ENCODE data around the gene TRIM42. TPM values are rescaled to one million over a fixed set of nuclear protein-coding genes. Genes with fewer than 3 reads are reported as not detected.

TRIM42 gene
- total and polyA plus RNA-seq, 2 of the 8 experiments (the other 6 are each of a cell fraction or from before 2014, with no cell fraction given), result not detected

DNA sequence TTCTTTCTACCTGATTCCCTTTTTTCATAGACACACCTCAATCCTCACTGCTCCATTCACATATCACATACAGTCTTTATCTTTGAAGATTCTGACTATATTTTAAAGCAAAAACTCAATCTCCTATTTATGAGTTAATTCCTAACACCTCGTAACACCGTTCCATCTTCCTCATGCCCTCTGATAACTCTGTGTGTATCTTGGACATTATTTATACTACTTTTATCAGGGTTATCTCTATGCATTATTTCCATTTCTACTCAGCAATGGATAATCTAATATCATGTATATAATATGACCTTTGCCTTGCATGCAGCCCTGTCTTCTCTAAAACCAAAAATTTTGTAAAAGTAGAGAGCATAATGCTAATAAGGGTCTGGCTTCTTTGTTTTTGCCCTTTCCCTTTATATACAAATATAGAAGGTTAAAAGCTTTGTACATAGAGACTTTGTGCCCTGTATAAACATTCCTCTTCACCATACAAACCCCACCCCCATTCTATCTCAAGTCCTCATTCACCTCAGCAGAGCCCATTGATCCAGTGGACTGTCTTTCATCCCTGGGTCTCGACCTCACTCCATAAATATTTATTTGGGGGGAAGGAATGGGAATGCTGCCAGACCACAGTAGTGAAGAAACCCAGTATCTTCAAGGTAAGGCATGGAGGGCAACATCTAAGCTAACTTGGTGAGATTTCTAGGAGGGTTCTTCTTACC, 21.8 kb downstream of the TRIM42 start (continued):
- TF ChIP-seq CHD1 (IDR thresholded peaks at IDR 0.05; ENCODE audit: low read depth, low read length) (no peak), TAF7 (optimal IDR thresholded peaks at IDR 0.05; ENCODE audit: borderline replicate concordance, low read depth, low read length) (no peak), CTBP2 (IDR thresholded peaks at IDR 0.05; ENCODE audit: borderline replicate concordance, insufficient read depth, insufficient read length, low read length) (no peak)
- TF ChIP-seq, protein P1, sequence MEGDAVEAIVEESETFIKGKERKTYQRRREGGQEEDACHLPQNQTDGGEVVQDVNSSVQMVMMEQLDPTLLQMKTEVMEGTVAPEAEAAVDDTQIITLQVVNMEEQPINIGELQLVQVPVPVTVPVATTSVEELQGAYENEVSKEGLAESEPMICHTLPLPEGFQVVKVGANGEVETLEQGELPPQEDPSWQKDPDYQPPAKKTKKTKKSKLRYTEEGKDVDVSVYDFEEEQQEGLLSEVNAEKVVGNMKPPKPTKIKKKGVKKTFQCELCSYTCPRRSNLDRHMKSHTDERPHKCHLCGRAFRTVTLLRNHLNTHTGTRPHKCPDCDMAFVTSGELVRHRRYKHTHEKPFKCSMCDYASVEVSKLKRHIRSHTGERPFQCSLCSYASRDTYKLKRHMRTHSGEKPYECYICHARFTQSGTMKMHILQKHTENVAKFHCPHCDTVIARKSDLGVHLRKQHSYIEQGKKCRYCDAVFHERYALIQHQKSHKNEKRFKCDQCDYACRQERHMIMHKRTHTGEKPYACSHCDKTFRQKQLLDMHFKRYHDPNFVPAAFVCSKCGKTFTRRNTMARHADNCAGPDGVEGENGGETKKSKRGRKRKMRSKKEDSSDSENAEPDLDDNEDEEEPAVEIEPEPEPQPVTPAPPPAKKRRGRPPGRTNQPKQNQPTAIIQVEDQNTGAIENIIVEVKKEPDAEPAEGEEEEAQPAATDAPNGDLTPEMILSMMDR (IDR thresholded peaks at IDR 0.05; ENCODE audit: control extremely low read depth in 1 of 3, insufficient read depth in 1 of 3, low read depth in 1 of 3, low read length in 3 of 3), result no peak
